Activated CD4-positive, alpha-beta T cell treated with anti-CD3 and anti-CD28 coated beads for 24 hours (primary cell): ENCODE data around the gene RMND1.

ENCODE experiments used
- DNase-seq, 2 donors: peaks; one replicate each; pipeline ENCODE4 v3.0.0-alpha.2; 2020; ENCODE audit warnings: low read depth in 2 of 2

RMND1 gene

GRCh38 chr6:151417477-151417876 is 34.4 kb downstream of the RMND1 start:
- DNase-seq = no peak

GRCh38 chr6:151414641-151415260 is 37.2 kb downstream of the RMND1 start:
- no peak for DNase-seq

DNA sequence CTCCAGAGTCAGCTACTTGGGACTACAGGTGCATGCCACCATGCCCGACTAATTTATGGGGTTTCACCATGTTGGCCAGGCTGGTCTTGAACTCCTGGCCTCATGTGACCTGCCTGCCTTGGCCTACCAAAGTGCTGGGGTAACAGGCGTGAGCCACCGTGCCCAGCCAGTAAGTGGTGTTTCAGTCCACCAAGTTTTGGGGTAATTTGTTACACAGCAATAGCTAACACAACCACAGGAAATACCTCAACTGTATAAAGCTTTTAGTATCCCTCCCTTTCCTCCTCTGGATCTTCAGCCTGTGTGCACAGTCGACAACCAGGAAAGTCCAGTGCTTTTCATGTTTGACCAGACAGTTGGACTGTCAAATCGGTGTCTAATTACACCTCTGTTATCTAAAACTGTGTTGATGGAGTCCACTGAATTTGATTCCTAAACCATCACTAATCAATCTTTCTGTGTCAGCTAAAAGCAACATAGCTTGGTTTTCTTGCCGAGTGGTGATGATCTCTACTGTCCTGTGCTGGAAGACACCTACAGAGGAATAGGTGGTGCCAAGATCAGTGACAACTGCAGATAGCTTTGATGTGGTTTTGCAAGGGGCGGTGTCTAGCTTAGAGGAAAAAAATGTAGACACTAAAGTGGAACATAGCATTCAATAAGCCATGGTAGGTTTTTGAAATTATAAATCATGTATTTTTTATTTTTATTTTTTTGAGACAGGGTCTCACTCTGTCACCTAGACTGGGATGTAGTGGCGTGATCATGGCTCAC is 38.4 kb downstream of the RMND1 start:
- DNase-seq = peak in 1 of 2 donors; percentile 18

- DNase-seq = no peak
Observed at GRCh38 chr6:151412909-151413308, 39.0 kb downstream of the RMND1 start.

- DNase-seq = no peak
Observed at GRCh38 chr6:151409679-151410078, 42.2 kb downstream of the RMND1 start.

DNA sequence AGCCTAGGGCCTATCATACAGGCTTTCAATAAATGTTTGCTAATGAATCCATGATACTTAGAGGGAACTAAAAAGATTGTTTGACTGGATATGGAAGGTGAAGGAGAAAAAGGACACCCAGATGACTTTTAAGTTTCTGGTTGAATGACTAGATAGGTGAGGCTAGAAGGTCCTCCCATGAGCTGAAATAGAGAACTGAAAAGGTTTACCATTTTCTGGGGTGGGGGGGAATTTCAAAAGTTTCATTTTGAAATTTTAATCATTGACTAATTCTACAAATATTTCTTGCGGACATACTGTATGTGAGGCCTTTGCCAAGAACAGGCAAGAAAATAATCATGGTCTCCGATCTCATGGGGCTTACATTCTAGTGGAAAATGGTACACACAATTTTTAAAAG is 42.7 kb downstream of the RMND1 start:
- no peak for DNase-seq

GRCh38 chr6:151408858-151409257 is 43.1 kb downstream of the RMND1 start:
- no peak for DNase-seq

- no peak for DNase-seq
Observed at GRCh38 chr6:151403919-151404308, 48.0 kb downstream of the RMND1 start.

DNA sequence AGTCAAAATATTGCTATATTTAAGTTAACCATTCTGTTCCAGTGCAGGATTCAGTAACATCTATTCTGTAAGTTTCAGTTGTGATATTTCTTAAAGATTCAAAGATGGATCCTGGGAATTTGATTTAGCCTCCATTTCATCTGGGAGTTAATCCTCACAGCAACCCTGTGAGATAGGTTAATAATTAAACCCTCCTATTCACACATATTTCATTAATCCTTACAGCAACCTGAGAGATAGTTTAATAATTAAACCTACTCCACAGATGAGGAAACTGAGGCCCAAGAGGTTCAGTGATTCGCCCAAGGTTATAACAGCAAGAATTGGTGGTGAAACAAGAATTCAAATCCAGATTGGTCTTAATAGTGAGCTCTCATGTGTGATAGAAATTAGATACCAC is 49.7 kb downstream of the RMND1 start:
- no peak for DNase-seq

DNA sequence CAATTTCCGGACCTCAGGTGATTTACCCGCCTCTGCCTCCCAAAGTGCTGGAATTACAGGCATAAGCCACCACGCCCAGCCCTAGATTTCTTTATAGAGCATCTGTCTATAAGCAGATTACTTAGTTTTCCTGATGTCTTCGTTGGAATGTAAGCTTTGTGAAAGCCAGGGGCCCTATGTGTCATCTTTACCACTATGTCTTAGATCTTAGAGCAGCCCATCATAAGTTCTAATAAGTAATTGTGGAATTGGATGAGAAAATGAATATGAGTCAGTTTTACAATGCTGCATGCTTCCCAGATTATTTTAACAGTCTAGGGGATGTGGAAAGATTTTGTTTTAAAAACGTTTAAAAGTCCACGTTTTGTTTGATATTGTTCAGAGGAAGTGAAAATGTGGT is 51.5 kb downstream of the RMND1 start:
- DNase-seq = no peak

GRCh38 chr6:151399679-151400078 is 52.2 kb downstream of the RMND1 start:
- no peak for DNase-seq

DNA sequence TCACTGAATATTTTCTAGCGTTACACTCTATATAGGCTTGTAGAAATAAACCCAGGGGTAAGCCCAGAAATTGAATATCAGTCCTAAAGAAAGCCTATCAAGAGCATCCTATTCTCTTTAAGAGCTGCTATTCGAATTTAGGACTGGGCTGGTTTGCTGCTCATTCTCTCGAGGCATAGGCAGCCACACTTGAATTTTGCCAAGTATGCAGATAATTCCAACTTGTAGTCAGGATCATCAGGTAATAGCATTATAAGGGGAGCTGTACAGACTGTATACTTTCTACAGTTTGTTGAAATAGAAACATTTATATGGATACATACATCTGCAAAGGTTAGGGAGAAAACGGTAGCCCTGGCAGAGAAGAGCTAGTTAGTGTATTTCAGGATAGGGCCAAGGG is 58.5 kb downstream of the RMND1 start:
- DNase-seq = no peak

DNA sequence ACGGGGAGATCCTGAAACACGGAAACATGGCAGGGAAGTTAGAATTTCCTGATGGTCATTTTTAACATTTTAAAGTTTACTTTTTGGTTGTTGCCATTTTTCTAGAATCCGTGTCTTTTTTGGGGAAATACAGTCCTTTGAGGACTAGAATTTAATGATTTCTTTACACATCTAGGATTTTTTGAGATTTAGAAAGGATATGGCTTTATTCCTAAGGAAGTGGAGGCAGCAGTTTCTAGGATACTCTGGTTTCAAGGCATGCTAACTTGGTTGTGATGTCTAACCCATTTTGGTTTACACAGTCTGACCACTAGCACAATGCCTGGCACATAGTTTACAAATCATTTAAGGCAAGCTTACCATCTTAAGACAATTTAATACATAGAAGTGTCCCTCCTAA is 59.5 kb downstream of the RMND1 start:
- DNase-seq = no peak

- DNase-seq = peak; percentile 41 to 47
Observed at GRCh38 chr6:151391471-151392413, 60.2 kb downstream of the RMND1 start, which contains the start of gene ZBTB2. ZBTB2 (minus strand) TSS chr6:151391559; CDS start chr6:151373637, 17,922 bp downstream.

DNA sequence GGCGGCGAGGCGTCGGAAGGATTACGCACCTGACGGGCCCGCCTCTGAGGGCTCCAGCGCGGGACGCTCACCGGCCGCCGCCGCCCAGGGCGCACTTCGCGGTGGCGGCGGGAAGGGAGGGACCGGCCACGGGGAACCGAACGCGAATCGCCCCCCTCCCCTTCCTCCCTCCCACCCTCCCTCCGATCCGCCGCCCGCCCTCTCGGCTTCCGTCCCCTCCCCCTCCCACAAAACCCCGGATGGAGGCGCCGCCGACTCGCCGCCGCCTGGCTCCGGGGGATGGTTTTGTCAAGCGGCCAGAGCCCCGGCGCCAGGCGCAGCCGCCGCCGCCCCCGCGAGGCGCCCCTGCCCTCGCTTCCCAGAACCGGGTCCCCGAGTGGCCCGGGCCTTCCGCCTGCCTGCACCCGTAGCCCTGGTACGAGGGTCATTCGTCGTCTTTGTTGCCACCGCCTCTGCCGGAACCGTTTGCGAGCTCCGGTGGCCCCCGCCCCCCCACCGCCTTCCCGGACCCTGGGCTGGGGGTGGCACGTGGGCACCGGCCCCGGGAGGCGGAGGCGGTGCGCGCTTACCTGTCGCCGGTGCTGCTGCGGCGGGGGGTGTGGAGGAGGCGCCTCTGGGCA is 61.0 kb downstream of the RMND1 start:
- DNase-seq = peak; percentile 62 to 74

DNA sequence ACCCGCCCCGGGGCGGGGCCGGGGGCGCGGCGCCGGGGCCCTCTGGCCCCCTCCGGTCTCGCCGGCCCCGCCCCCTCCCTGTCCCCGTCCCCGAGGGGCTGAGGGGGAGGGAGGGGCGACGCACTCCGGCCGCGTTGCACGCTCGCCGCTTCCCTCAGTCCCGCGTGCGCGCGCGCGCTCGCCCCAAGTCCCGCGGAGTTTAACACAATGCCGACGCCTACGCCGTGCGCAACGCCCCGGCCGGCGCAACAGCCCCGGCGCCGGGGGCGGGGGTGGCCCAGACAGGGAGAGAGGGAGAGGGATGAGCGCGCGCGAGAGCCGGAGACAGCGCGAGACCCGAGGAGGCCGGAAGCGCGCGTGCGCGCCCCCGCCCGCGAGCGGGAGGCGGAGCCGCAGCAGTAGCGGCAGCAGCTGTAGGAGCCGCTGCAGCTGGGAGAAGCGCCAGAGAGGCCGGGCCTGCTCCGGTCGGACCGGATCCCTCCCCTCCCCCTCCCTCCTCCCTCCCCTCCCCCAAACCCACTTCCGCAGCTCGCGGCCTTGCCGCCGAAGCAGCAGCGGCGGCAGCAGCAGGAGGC is 61.6 kb downstream of the RMND1 start:
- peak; percentile 92 to 97 for DNase-seq

- DNase-seq = no peak
Observed at GRCh38 chr6:151389618-151390275, 62.2 kb downstream of the RMND1 start.

GRCh38 chr6:151388997-151389617 is 62.8 kb downstream of the RMND1 start:
- no peak for DNase-seq

GRCh38 chr6:151388236-151388635 is 63.7 kb downstream of the RMND1 start:
- DNase-seq = no peak

DNA sequence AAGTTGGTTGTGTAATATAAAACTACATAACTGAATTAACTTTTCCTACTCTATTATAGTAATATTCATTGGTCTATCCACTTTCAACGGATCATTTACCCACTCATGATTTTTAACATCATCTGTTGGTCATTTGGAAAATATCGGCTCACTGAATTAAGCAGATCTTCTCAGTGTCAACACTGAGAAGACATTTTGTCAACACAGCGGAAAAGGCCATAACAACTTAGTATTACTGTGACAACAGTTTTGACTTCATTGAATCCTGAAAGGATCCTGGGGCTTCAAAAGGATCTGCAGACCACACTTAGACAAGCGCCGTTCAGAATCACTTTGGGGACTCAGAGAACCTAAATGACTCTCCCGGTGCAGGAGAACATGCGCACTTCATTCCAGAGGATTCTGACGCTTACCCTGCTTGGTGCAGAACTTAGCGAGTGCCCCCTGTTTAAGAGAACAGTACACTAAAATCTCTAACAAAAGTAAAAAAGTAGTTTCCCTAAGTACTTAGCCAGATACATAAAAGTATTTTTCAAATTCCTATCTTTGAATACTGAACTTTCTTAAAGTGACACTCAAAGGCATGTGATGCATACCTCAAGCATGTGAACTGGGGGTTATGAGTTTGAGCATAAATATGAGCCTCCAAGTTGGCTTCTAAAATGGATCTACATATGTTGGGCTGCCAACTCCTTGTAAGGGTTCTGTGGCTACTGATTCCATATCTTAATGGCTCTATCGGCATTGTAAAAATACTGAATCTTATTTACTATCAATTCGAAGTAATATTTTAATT is 64.6 kb downstream of the RMND1 start:
- DNase-seq = no peak
